GM12878 (cell line): ENCODE data around the gene SNAPC2. TPM values are rescaled to one million over a fixed set of nuclear protein-coding genes. Genes with fewer than 3 reads are reported as not detected.
A peak's percentile ranks its signal among the peaks of the same experiment; 100 is the strongest.

Experiments used
- ATAC-seq: fragments of 200-7000 bp; cut with Tn5 transposase; 3 replicates; pipeline ENCODE4 v1.9.1; 2020; ENCODE audit warnings: mild to moderate bottlenecking, moderate library complexity
- BruUV-seq: library from RNA; stranded (reverse); fragments of 400-500 nt; replicated peaks from 2 replicates; lab custom pipeline; 2021; lab: Mats Ljungman, UMichigan
- CTCF ChIA-PET: fragments of 300-600 bp; sonication (Branson Sonifier 250); formaldehyde crosslinking; extraction: SDS; loops from one replicate; lab custom pipeline; 2021; ENCODE audit warnings: inconsistent platforms; lab: Yijun Ruan, JAX
- POLR2A ChIA-PET: fragments of 350-600 bp; formaldehyde crosslinking; extraction: SDS; loops from one replicate; lab custom pipeline; 2021; ENCODE audit warnings: inconsistent platforms; lab: Charles Lee
- RAD21 ChIA-PET: fragments of 300-600 bp; sonication (Branson Sonifier 250); formaldehyde crosslinking; loops from one replicate; lab custom pipeline; 2023; ENCODE audit warnings: antibody characterized with exemption; ENCODE audit not compliant: unreplicated experiment; lab: Charles Lee
- SMC1A ChIA-PET: fragments of 300-600 bp; sonication (Branson Sonifier 250); formaldehyde crosslinking; loops from one replicate; lab custom pipeline; 2023; ENCODE audit not compliant: unreplicated experiment, uncharacterized antibody; lab: Charles Lee
- DNase-seq: peaks from one replicate; pipeline ENCODE4 v3.0.0-alpha.2; 2011; ENCODE audit warnings: low read depth, low spot score
- FAIRE-seq: peaks from 3 replicates; lab custom pipeline; 2011; peaks lifted over from hg19 to GRCh38; lab: Jason Lieb, UNC
- H2AFZ ChIP-seq: 2 replicates; pipeline ENCODE4 v1.6.0; 2011; ENCODE audit warnings: low read depth, low read length, control low read depth; ENCODE audit not compliant: control insufficient read depth
- H3K27ac ChIP-seq: 2 replicates; pipeline ENCODE4 v1.5.1; 2011; ENCODE audit warnings: control low read depth; ENCODE audit not compliant: control insufficient read depth, insufficient read depth
- H3K27me3 ChIP-seq, 2 experiments: replicated peaks in 1 of 2; 2 replicates each; pipeline versions ENCODE4 v1.6.0 to v1.6.1; 2011; ENCODE audit warnings: low read length in 1 of 2; ENCODE audit not compliant: control insufficient read depth in 2 of 2, insufficient read depth in 2 of 2
- H3K36me3 ChIP-seq, 2 experiments: 2 replicates each; pipeline ENCODE4 v1.5.1; 2011; ENCODE audit warnings: low read length in 1 of 2; ENCODE audit not compliant: control insufficient read depth in 2 of 2, insufficient read depth in 2 of 2
- H3K4me1 ChIP-seq: 2 replicates; pipeline ENCODE4 v1.6.1; 2011; ENCODE audit warnings: mild to moderate bottlenecking, low read length, moderate library complexity, mixed read lengths; ENCODE audit not compliant: control insufficient read depth, insufficient read depth
- H3K4me2 ChIP-seq: 2 replicates; pipeline ENCODE4 v1.6.0; 2011; ENCODE audit warnings: control low read depth; ENCODE audit not compliant: control insufficient read depth, insufficient read depth
- H3K4me3 ChIP-seq: fragments of 200-600 bp; sonication (generic); 2 replicates; pipeline ENCODE4 v1.5.1; 2016
- H3K79me2 ChIP-seq: 2 replicates; pipeline ENCODE4 v1.6.0; 2011; ENCODE audit warnings: low read length; ENCODE audit not compliant: control insufficient read depth, insufficient read depth
- H3K9ac ChIP-seq: 2 replicates; pipeline ENCODE4 v1.8.0; 2011; ENCODE audit warnings: low read length, control low read depth, mixed read lengths; ENCODE audit not compliant: control insufficient read depth, insufficient read depth
- H3K9me3 ChIP-seq: replicated peaks from 3 replicates; pipeline ENCODE4 v1.5.1; 2011; ENCODE audit warnings: mild to moderate bottlenecking, low read length; ENCODE audit not compliant: control insufficient read depth, insufficient read depth
- H4K20me1 ChIP-seq: 2 replicates; pipeline ENCODE4 v1.6.0; 2011; ENCODE audit not compliant: control insufficient read depth, insufficient read depth
- CREB1 ChIP-seq: IDR thresholded peaks from 2 replicates; pipeline ENCODE4 v1.6.1; 2012; ENCODE audit warnings: low read depth, mild to moderate bottlenecking, inconsistent platforms
- PKNOX1 ChIP-seq: fragments of 450-650 bp; IDR thresholded peaks from 2 replicates; pipeline ENCODE4 v1.6.1; 2016; ENCODE audit warnings: mild to moderate bottlenecking
- POLR2A ChIP-seq: IDR thresholded peaks from 2 replicates; pipeline ENCODE4 v1.6.1; 2011; ENCODE audit warnings: low read depth, mild to moderate bottlenecking, low read length
- WGBS: methylation state at CpG from one replicate; pipeline ENCODE4 v1.1.6; 2016; ENCODE audit warnings: low lambda C conversion rate; ENCODE audit not compliant: insufficient replicate concordance, insufficient coverage; ENCODE audit errors: missing lambda C conversion rate; 5-methylcytosine and 5-hydroxymethylcytosine counted together
- in situ Hi-C: fragments of 300-500 bp; cut with MboI; formaldehyde crosslinking; loops from 9 replicates; pipeline ENCODE4 v1.14.3; 2018; ENCODE audit warnings: mixed read lengths
- intact Hi-C: fragments of 100-400 bp; cut with micrococcal nuclease; formaldehyde crosslinking; loops from one replicate; pipeline ENCODE4 v1.14.2; 2022; ENCODE audit not compliant: unreplicated experiment
- polyA plus RNA-seq, 11 experiments: library from polyadenylated mRNA; depleted of rRNA in 4 of 11; unstranded in 6 of 11; stranded (reverse) in 5 of 11; fragments of >200 nt; fragmentation: Nextera tagmentation in 4 of 11; fragmentation: Illumina TruSeq in 1 of 11; extraction: Ambion mirVana in 4 of 11; extraction: Trizol in 1 of 11; gene quantifications; 1 replicate in 1 of 11; 2 replicates in 10 of 11; pipeline versions ENCODE4 v1.2.1 to v1.2.3, GENCODE V29; 2011 to 2016; ENCODE audit warnings: inconsistent platforms in 2 of 11, missing spikeins in 2 of 11, low read depth in 1 of 11
- total RNA-seq, 4 experiments: library from RNA; depleted of rRNA in 3 of 4; stranded (reverse); fragments of >200 nt in 3 of 4; fragmentation: Illumina TruSeq in 1 of 4; extraction: Trizol in 1 of 4; gene quantifications; 2 replicates each; pipeline versions ENCODE4 v1.2.1 to v1.2.3, GENCODE V29; 2013 to 2021

Gene SNAPC2
- total and polyA plus RNA-seq, 10 of the 15 experiments (the other 5 are each of a cell fraction or from before 2014, with no cell fraction given), result 0.19 to 20.8 (median 12.6) TPM

DNA sequence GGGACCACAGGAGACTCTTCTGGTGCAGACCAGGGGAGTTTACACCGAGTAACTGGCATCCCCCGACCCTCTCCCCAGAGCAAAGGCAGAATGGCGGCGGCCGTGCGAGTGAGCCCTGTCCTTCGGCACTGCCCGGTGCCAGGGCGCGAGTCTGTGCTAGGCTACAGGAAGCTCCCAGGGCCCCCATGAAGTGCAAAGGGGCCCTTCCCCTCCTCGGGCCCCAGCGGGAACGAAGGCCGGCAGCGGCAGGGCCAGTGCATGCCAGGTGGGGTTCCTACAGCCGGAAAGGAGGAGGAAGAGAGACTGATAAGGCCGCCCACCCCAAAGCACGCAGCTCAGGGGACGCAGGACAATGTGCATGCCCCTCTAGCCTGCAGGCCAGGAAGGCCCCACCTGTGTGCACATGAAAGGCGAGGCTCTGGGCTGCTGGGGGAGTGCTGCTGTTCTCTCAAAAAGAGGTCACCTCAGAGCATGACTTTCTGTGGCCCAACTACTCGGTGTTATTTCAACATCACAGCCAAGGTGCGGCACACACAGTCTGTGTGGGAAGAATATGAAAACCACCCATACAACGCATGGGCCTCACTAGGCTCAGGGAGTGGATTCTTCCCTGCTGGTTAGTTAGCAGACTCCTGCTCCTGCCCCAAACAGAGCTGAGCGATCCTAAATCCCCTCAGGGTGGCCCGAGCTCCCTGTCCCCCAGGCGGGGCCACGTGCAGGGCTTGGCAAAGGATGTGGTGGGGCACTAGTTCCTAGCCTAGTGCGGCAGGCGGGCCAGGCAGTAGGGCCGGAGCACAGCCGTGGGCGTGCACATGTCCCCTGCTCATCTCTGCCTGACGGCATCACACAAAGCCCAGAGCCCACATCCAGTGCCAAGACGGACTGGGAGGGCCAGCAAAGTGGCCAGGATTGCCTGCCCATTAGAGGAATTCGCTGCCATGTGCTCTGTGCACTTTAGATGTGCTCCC is 51.7 kb downstream of the SNAPC2 start:
- ChIA-PET CTCF (interaction anchor here (1.1 to 4.0 kb wide), 7 partner anchors 9 to 341 kb away, joined by 3 to 22 read pairs (median 3); partner anchors contain the start of gene TIMM44), RAD21 (no interaction called here), SMC1A (interaction anchor here (0.5 kb wide), 1 partner anchor 35 kb away, joined by 3 read pairs; no protein-coding TSS in a partner anchor)
- no peak for ATAC-seq
- intact Hi-C loops, result no loop called here
- Histone ChIP-seq H3K4me2 (no peak overlapping the region), H3K4me1 (no peaks in the 10 kb centered on the region), H3K27me3 (no peaks in the 10 kb centered on the region)
- no peak for DNase-seq
- TF ChIP-seq PKNOX1, result no peak
- 0 out of 2 replicates have a peak, but pooled peaks have one; percentile 13 for TF ChIP-seq POLR2A
- TF ChIP-seq CREB1, result no peak
- TF ChIP-seq, all 136 proteins: peak for 1
- Histone ChIP-seq H3K79me2 (no peaks in the 10 kb centered on the region), H4K20me1 (no peaks in the 10 kb centered on the region), H2AFZ (no peak overlapping the region), H3K27ac (no peak overlapping the region), H3K4me3 (no peak overlapping the region), H3K9me3 (no peaks in the 10 kb centered on the region), H3K9ac (no peak overlapping the region), H3K36me3 (peaks cover 30 to 40% of the 10 kb centered on the region in 2 experiments; a peak in 3 of 4 replicates)
- no peak for FAIRE-seq
- WGBS, result 86% methylated on average over 30 of the region's 35 CpGs
- POLR2A ChIA-PET, result no interaction called here
- no TSS peak for BruUV-seq
- in situ Hi-C loops, result no loop called here

Other genes with a start within 250 kb of the SNAPC2 start
Only the 7 nearest of the 16 such genes appear.
- gene PRR36, start 45.9 kb upstream of the SNAPC2 start, total RNA-seq (2014; rRNA removed), result not detected in 2 replicates
- not detected in 2 replicates for gene PRR36, start 45.9 kb upstream of the SNAPC2 start, total RNA-seq (2014; rRNA removed; fragmentation: Illumina TruSeq; extraction: Trizol)
- gene PRR36, start 45.9 kb upstream of the SNAPC2 start, total RNA-seq (2021), result 0.11 TPM in 1 of 2 replicates, not detected in the other
- not detected in 2 replicates for gene PRR36, start 45.9 kb upstream of the SNAPC2 start, polyA plus RNA-seq (2011; rRNA removed)
- gene PRR36, start 45.9 kb upstream of the SNAPC2 start, polyA plus RNA-seq (2014; fragmentation: Illumina TruSeq; extraction: Trizol), result not detected in 2 replicates
- gene PRR36, start 45.9 kb upstream of the SNAPC2 start, polyA plus RNA-seq (2014; fragmentation: Nextera tagmentation; extraction: Ambion mirVana), result not detected
- 0.04 TPM in 1 of 2 replicates, not detected in the other for gene PRR36, start 45.9 kb upstream of the SNAPC2 start, polyA plus RNA-seq (2014; rRNA removed)
- gene PRR36, start 45.9 kb upstream of the SNAPC2 start, polyA plus RNA-seq (2016; fragmentation: Nextera tagmentation; extraction: Ambion mirVana), result not detected
- gene LRRC8E, start 31.8 kb upstream of the SNAPC2 start, total RNA-seq (2014; rRNA removed), result not detected in 2 replicates
- not detected in 2 replicates for gene LRRC8E, start 31.8 kb upstream of the SNAPC2 start, total RNA-seq (2014; rRNA removed; fragmentation: Illumina TruSeq; extraction: Trizol)
- 0.16 TPM in 1 of 2 replicates, not detected in the other for gene LRRC8E, start 31.8 kb upstream of the SNAPC2 start, total RNA-seq (2021)
- gene LRRC8E, start 31.8 kb upstream of the SNAPC2 start, polyA plus RNA-seq (2011; rRNA removed), result 0.04 TPM in 1 of 2 replicates, not detected in the other
- not detected in 2 replicates for gene LRRC8E, start 31.8 kb upstream of the SNAPC2 start, polyA plus RNA-seq (2014; fragmentation: Illumina TruSeq; extraction: Trizol)
- gene LRRC8E, start 31.8 kb upstream of the SNAPC2 start, polyA plus RNA-seq (2014; fragmentation: Nextera tagmentation; extraction: Ambion mirVana), result not detected
- gene LRRC8E, start 31.8 kb upstream of the SNAPC2 start, polyA plus RNA-seq (2014; rRNA removed), result 0.11 and 0.32 TPM in 2 replicates
- gene LRRC8E, start 31.8 kb upstream of the SNAPC2 start, polyA plus RNA-seq (2016; fragmentation: Nextera tagmentation; extraction: Ambion mirVana), result under 1 TPM in 1 of 2 experiments, not detected in 1; 0.25 TPM
- 9.7 and 13.4 TPM in 2 replicates for gene MAP2K7, start 16.5 kb upstream of the SNAPC2 start, total RNA-seq (2014; rRNA removed)
- 4.8 and 5.5 TPM in 2 replicates for gene MAP2K7, start 16.5 kb upstream of the SNAPC2 start, total RNA-seq (2014; rRNA removed; fragmentation: Illumina TruSeq; extraction: Trizol)
- 30.6 and 32.2 TPM in 2 replicates for gene MAP2K7, start 16.5 kb upstream of the SNAPC2 start, total RNA-seq (2021)
- 5.6 and 9.0 TPM in 2 replicates for gene MAP2K7, start 16.5 kb upstream of the SNAPC2 start, polyA plus RNA-seq (2011; rRNA removed)
- gene MAP2K7, start 16.5 kb upstream of the SNAPC2 start, polyA plus RNA-seq (2014; fragmentation: Illumina TruSeq; extraction: Trizol), result 4.2 and 8.0 TPM in 2 replicates
- under 1 TPM; 0.34 to 0.95 TPM for gene MAP2K7, start 16.5 kb upstream of the SNAPC2 start, polyA plus RNA-seq (2014; fragmentation: Nextera tagmentation; extraction: Ambion mirVana)
- 25.9 and 31.2 TPM in 2 replicates for gene MAP2K7, start 16.5 kb upstream of the SNAPC2 start, polyA plus RNA-seq (2014; rRNA removed)
- 1 to 10 TPM; 3.5 to 4.5 TPM for gene MAP2K7, start 16.5 kb upstream of the SNAPC2 start, polyA plus RNA-seq (2016; fragmentation: Nextera tagmentation; extraction: Ambion mirVana)
- gene TGFBR3L, start 5.5 kb upstream of the SNAPC2 start, total RNA-seq (2014; rRNA removed), result not detected in 2 replicates
- gene TGFBR3L, start 5.5 kb upstream of the SNAPC2 start, total RNA-seq (2014; rRNA removed; fragmentation: Illumina TruSeq; extraction: Trizol), result not detected in 2 replicates
- gene TGFBR3L, start 5.5 kb upstream of the SNAPC2 start, total RNA-seq (2021), result 0.16 and 0.23 TPM in 2 replicates
- not detected in 2 replicates for gene TGFBR3L, start 5.5 kb upstream of the SNAPC2 start, polyA plus RNA-seq (2011; rRNA removed)
- not detected in 2 replicates for gene TGFBR3L, start 5.5 kb upstream of the SNAPC2 start, polyA plus RNA-seq (2014; fragmentation: Illumina TruSeq; extraction: Trizol)
- not detected for gene TGFBR3L, start 5.5 kb upstream of the SNAPC2 start, polyA plus RNA-seq (2014; fragmentation: Nextera tagmentation; extraction: Ambion mirVana)
- gene TGFBR3L, start 5.5 kb upstream of the SNAPC2 start, polyA plus RNA-seq (2014; rRNA removed), result 0.55 TPM in 1 of 2 replicates, not detected in the other
- under 1 TPM in 1 of 2 experiments, not detected in 1; 0.20 TPM for gene TGFBR3L, start 5.5 kb upstream of the SNAPC2 start, polyA plus RNA-seq (2016; fragmentation: Nextera tagmentation; extraction: Ambion mirVana)
- gene CTXN1, start 5.8 kb downstream of the SNAPC2 start, total RNA-seq (2014; rRNA removed), result 0.11 and 0.23 TPM in 2 replicates
- gene CTXN1, start 5.8 kb downstream of the SNAPC2 start, total RNA-seq (2014; rRNA removed; fragmentation: Illumina TruSeq; extraction: Trizol), result not detected in 2 replicates
- 1.0 and 1.1 TPM in 2 replicates for gene CTXN1, start 5.8 kb downstream of the SNAPC2 start, total RNA-seq (2021)
- not detected in 2 replicates for gene CTXN1, start 5.8 kb downstream of the SNAPC2 start, polyA plus RNA-seq (2011; rRNA removed)
- gene CTXN1, start 5.8 kb downstream of the SNAPC2 start, polyA plus RNA-seq (2014; fragmentation: Illumina TruSeq; extraction: Trizol), result 0.04 TPM in 1 of 2 replicates, not detected in the other
- not detected for gene CTXN1, start 5.8 kb downstream of the SNAPC2 start, polyA plus RNA-seq (2014; fragmentation: Nextera tagmentation; extraction: Ambion mirVana)
- gene CTXN1, start 5.8 kb downstream of the SNAPC2 start, polyA plus RNA-seq (2014; rRNA removed), result 0.33 and 0.84 TPM in 2 replicates
- gene CTXN1, start 5.8 kb downstream of the SNAPC2 start, polyA plus RNA-seq (2016; fragmentation: Nextera tagmentation; extraction: Ambion mirVana), result under 1 TPM; 0.43 to 0.57 TPM
- 52.6 and 65.7 TPM in 2 replicates for gene TIMM44, start 23.3 kb downstream of the SNAPC2 start, total RNA-seq (2014; rRNA removed)
- 43.5 and 59.1 TPM in 2 replicates for gene TIMM44, start 23.3 kb downstream of the SNAPC2 start, total RNA-seq (2014; rRNA removed; fragmentation: Illumina TruSeq; extraction: Trizol)
- 81.9 and 90.7 TPM in 2 replicates for gene TIMM44, start 23.3 kb downstream of the SNAPC2 start, total RNA-seq (2021)
- gene TIMM44, start 23.3 kb downstream of the SNAPC2 start, polyA plus RNA-seq (2011; rRNA removed), result 36.8 and 37.3 TPM in 2 replicates
- gene TIMM44, start 23.3 kb downstream of the SNAPC2 start, polyA plus RNA-seq (2014; fragmentation: Illumina TruSeq; extraction: Trizol), result 27.0 and 42.9 TPM in 2 replicates
- gene TIMM44, start 23.3 kb downstream of the SNAPC2 start, polyA plus RNA-seq (2014; fragmentation: Nextera tagmentation; extraction: Ambion mirVana), result 1 to 10 TPM; 6.6 to 10.0 TPM
- 76.3 and 94.1 TPM in 2 replicates for gene TIMM44, start 23.3 kb downstream of the SNAPC2 start, polyA plus RNA-seq (2014; rRNA removed)
- 10 to 100 TPM; 56.1 to 61.9 TPM for gene TIMM44, start 23.3 kb downstream of the SNAPC2 start, polyA plus RNA-seq (2016; fragmentation: Nextera tagmentation; extraction: Ambion mirVana)
- 48.6 and 50.8 TPM in 2 replicates for gene ELAVL1, start 85.3 kb downstream of the SNAPC2 start, total RNA-seq (2014; rRNA removed)
- gene ELAVL1, start 85.3 kb downstream of the SNAPC2 start, total RNA-seq (2014; rRNA removed; fragmentation: Illumina TruSeq; extraction: Trizol), result 62.6 and 72.5 TPM in 2 replicates
- 152 and 155 TPM in 2 replicates for gene ELAVL1, start 85.3 kb downstream of the SNAPC2 start, total RNA-seq (2021)
- gene ELAVL1, start 85.3 kb downstream of the SNAPC2 start, polyA plus RNA-seq (2011; rRNA removed), result 56.8 and 68.2 TPM in 2 replicates
- gene ELAVL1, start 85.3 kb downstream of the SNAPC2 start, polyA plus RNA-seq (2014; fragmentation: Illumina TruSeq; extraction: Trizol), result 84.5 and 112 TPM in 2 replicates
- gene ELAVL1, start 85.3 kb downstream of the SNAPC2 start, polyA plus RNA-seq (2014; fragmentation: Nextera tagmentation; extraction: Ambion mirVana), result 10 to 100 TPM in 1 of 2 experiments, 1 to 10 TPM in 1; 7.4 to 12.9 TPM
- gene ELAVL1, start 85.3 kb downstream of the SNAPC2 start, polyA plus RNA-seq (2014; rRNA removed), result 86.8 and 102 TPM in 2 replicates
- gene ELAVL1, start 85.3 kb downstream of the SNAPC2 start, polyA plus RNA-seq (2016; fragmentation: Nextera tagmentation; extraction: Ambion mirVana), result 100 to 1,000 TPM in 1 of 2 experiments, 10 to 100 TPM in 1; 33.4 to 138 TPM